Activated B cell treated with CpG ODN at 0.5 μM for 24 hours (primary cell): ENCODE data around the gene ZNF316. TPM values are rescaled to one million over a fixed set of nuclear protein-coding genes. Genes with fewer than 3 reads are reported as not detected.

Experiments
- ATAC-seq: fragments of 200-7000 bp; cut with Tn5 transposase; one replicate; pipeline ENCODE4 v1.10.0; 2021; ENCODE audit warnings: low read depth, mild to moderate bottlenecking, moderate library complexity
- CTCF ChIA-PET: fragments of 350-600 bp; sonication (Branson Sonifier 250); formaldehyde crosslinking; loops from one replicate; lab custom pipeline; 2021; ENCODE audit warnings: antibody characterized with exemption; lab: Charles Lee
- POLR2A ChIA-PET: fragments of 350-600 bp; sonication (Branson Sonifier 250); formaldehyde crosslinking; loops from one replicate; lab custom pipeline; 2021; ENCODE audit warnings: antibody characterized with exemption; lab: Charles Lee
- DNase-seq: peaks from one replicate; pipeline ENCODE4 v3.0.0; 2022
- H3K27ac Mint-ChIP-seq: one replicate; pipeline ENCODE4 v1.8.0; 2020; ENCODE audit warnings: mixed read lengths
- H3K27me3 Mint-ChIP-seq: one replicate; pipeline ENCODE4 v1.8.0; 2021; ENCODE audit warnings: mixed read lengths
- H3K36me3 Mint-ChIP-seq: one replicate; pipeline ENCODE4 v1.8.0; 2021; ENCODE audit warnings: low read depth, mixed read lengths
- H3K4me1 Mint-ChIP-seq: one replicate; pipeline ENCODE4 v1.8.0; 2021; ENCODE audit warnings: mixed read lengths
- H3K4me3 Mint-ChIP-seq: one replicate; pipeline ENCODE4 v1.8.0; 2020; ENCODE audit warnings: mild to moderate bottlenecking, mixed read lengths
- H3K9me3 Mint-ChIP-seq: one replicate; pipeline ENCODE4 v1.8.0; 2020; ENCODE audit warnings: mixed read lengths
- CTCF ChIP-seq: fragments of 200-600 bp; IDR thresholded peaks from one replicate; pipeline ENCODE4 v1.8.0; 2022; ENCODE audit warnings: antibody characterized with exemption, mild to moderate bottlenecking
- intact Hi-C: fragments of 100-400 bp; cut with micrococcal nuclease; formaldehyde crosslinking; loops from one replicate; pipeline ENCODE4 v1.15.1; 2024
- total RNA-seq: library from RNA; stranded (reverse); gene quantifications from 2 replicates; pipeline ENCODE4 v1.2.3, GENCODE V29; 2022

The ZNF316 gene
- total RNA-seq, 1 donor from 2014 or later: 43.8 TPM

GRCh38 chr7:6621195-6622133 lies 15.7 kb upstream of the ZNF316 start:
- no peak for DNase-seq
- intact Hi-C loops: no loop called here
- POLR2A ChIA-PET: interaction anchor here (1.4 kb wide), 1 partner anchor 15 kb away, joined by 6 read pairs; the partner anchor contains the start of gene ZNF316
- Mint-ChIP-seq H3K27ac (no peak overlapping the region), H3K4me3 (peak overlapping the region; percentile 17), H3K4me1 (peaks cover 41% of the 10 kb centered on the region), H3K9me3 (no peaks in the 10 kb centered on the region), H3K36me3 (peaks cover 10% of the 10 kb centered on the region), H3K27me3 (no peaks in the 10 kb centered on the region)
- ATAC-seq: no peak
- no peak for TF ChIP-seq CTCF
- CTCF ChIA-PET: no interaction called here

- TF ChIP-seq CTCF: no peak
- intact Hi-C loops: no loop called here
- H3K27me3 Mint-ChIP-seq: no peaks in the 10 kb centered on the region
- H3K27ac Mint-ChIP-seq: no peak overlapping the region
- no peaks in the 10 kb centered on the region for H3K9me3 Mint-ChIP-seq
- no peak overlapping the region for H3K4me3 Mint-ChIP-seq
- DNase-seq (no peak), ATAC-seq (no peak)
- POLR2A ChIA-PET: interaction anchor here (1.4 kb wide), 1 partner anchor 15 kb away, joined by 6 read pairs; the partner anchor contains the start of gene ZNF316
- peaks cover 10% of the 10 kb centered on the region for H3K36me3 Mint-ChIP-seq
- peaks cover 41% of the 10 kb centered on the region for H3K4me1 Mint-ChIP-seq
- CTCF ChIA-PET: no interaction called here
Measured at GRCh38 chr7:6622134-6622710, 14.9 kb upstream of the ZNF316 start.

- ChIA-PET POLR2A (no interaction called here), CTCF (no interaction called here)
- Mint-ChIP-seq H3K9me3 (no peaks in the 10 kb centered on the region), H3K36me3 (peaks cover 10% of the 10 kb centered on the region), H3K27ac (peak overlapping the region; percentile 79), H3K27me3 (no peaks in the 10 kb centered on the region), H3K4me3 (peak overlapping the region; percentile 57), H3K4me1 (peaks cover 40% of the 10 kb centered on the region)
- ATAC-seq (peak; percentile 79), DNase-seq (no peak)
- intact Hi-C loops: no loop called here
- no peak for TF ChIP-seq CTCF
Measured at GRCh38 chr7:6623589-6624245, 13.4 kb upstream of the ZNF316 start.

- ChIA-PET POLR2A (no interaction called here), CTCF (no interaction called here)
- Mint-ChIP-seq H3K9me3 (no peaks in the 10 kb centered on the region), H3K27me3 (no peaks in the 10 kb centered on the region), H3K4me1 (peaks cover 40% of the 10 kb centered on the region), H3K36me3 (peaks cover 10% of the 10 kb centered on the region), H3K4me3 (peak overlapping the region; percentile 57), H3K27ac (peak overlapping the region; percentile 79)
- no peak for TF ChIP-seq CTCF
- ATAC-seq (no peak), DNase-seq (no peak)
- intact Hi-C loops: no loop called here
Measured at GRCh38 chr7:6624246-6624611, 12.9 kb upstream of the ZNF316 start.

DNA sequence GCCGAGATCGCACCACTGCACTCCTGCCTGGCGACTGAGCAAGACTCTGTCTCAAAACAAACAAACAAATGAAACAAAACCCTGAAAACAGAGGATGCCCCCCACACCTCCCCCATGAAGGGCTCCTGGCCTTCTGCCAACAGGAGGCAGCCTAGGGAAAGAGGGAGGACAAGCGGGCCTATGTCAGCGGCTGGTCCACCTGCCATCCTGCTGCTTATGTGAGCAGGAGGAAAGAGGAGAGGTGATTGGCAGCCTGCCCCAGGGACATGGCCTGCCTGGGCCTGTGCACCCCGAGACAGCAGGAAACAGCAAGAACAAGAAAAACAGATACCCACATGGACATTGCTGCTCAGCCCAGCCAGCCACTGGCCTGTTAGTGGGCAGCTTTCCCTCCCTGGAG lies 9.1 kb upstream of the ZNF316 start:
- ATAC-seq (no peak), DNase-seq (no peak)
- H3K36me3 Mint-ChIP-seq: peaks cover 2% of the 10 kb centered on the region
- no peaks in the 10 kb centered on the region for H3K9me3 Mint-ChIP-seq
- H3K4me3 Mint-ChIP-seq: no peak overlapping the region
- peaks cover 14% of the 10 kb centered on the region for H3K4me1 Mint-ChIP-seq
- no peak overlapping the region for H3K27ac Mint-ChIP-seq
- POLR2A ChIA-PET: no interaction called here
- TF ChIP-seq CTCF: no peak
- H3K27me3 Mint-ChIP-seq: no peaks in the 10 kb centered on the region
- CTCF ChIA-PET: no interaction called here
- intact Hi-C loops: no loop called here
